Kidney (tissue), 14 donors: ENCODE measurements around the gene ADARB2. TPM values are rescaled to one million over a fixed set of nuclear protein-coding genes. Genes with fewer than 3 reads are reported as not detected.

Source experiments
- DNase-seq, 5 donors: peaks; one replicate each; pipeline ENCODE4 v3.0.0-alpha.2; 2013 to 2020
- FAIRE-seq: peaks from 2 replicates; lab custom pipeline; 2012; peaks lifted over from hg19 to GRCh38; lab: Jason Lieb, UNC
- H3K27ac ChIP-seq, 2 donors: one replicate each; pipeline ENCODE4 v1.7.0; 2013; ENCODE audit warnings: low read depth in 2 of 2, low read length in 2 of 2, inconsistent platforms in 1 of 2
- H3K27me3 ChIP-seq: one replicate; pipeline ENCODE4 v1.7.1; 2013; ENCODE audit warnings: low read length, inconsistent platforms; ENCODE audit not compliant: control insufficient read depth, insufficient read depth
- H3K36me3 ChIP-seq, 3 donors: one replicate each; pipeline versions ENCODE4 v1.7.0 to v1.7.1; 2013; ENCODE audit warnings: low read length in 3 of 3, control low read depth in 1 of 3, inconsistent platforms in 1 of 3; ENCODE audit not compliant: insufficient read depth in 3 of 3, control insufficient read depth in 2 of 3
- H3K4me1 ChIP-seq, 3 donors: one replicate each; pipeline versions ENCODE4 v1.7.0 to v1.7.1; 2013; ENCODE audit warnings: low read length in 3 of 3, inconsistent platforms in 1 of 3, low read depth in 1 of 3; ENCODE audit not compliant: control insufficient read depth in 2 of 3, insufficient read depth in 2 of 3
- H3K4me3 ChIP-seq, 3 donors: one replicate each; pipeline versions ENCODE4 v1.7.0 to v1.8.1; 2013; ENCODE audit warnings: low read length in 3 of 3, control low read depth in 1 of 3, inconsistent platforms in 1 of 3
- H3K9ac ChIP-seq, 3 donors: one replicate each; pipeline versions ENCODE4 v1.7.0 to v1.7.1; 2013; ENCODE audit warnings: low read length in 3 of 3, control low read depth in 1 of 3, inconsistent platforms in 1 of 3
- H3K9me3 ChIP-seq, 3 donors: one replicate each; pipeline versions ENCODE4 v1.7.0 to v1.7.1; 2013; ENCODE audit warnings: low read length in 3 of 3, control low read depth in 1 of 3, inconsistent platforms in 1 of 3; ENCODE audit not compliant: control insufficient read depth in 2 of 3, insufficient read depth in 1 of 3
- CTCF ChIP-seq: IDR thresholded peaks from 3 replicates; pipeline ENCODE4 v1.5.1; 2012; ENCODE audit warnings: mild to moderate bottlenecking, moderate library complexity, borderline replicate concordance; ENCODE audit not compliant: insufficient read depth; ENCODE audit errors: extremely low read depth
- intact Hi-C: fragments of 100-400 bp; cut with DNase I; formaldehyde crosslinking; loops from one replicate; pipeline ENCODE4 v1.11.1; 2022
- polyA plus RNA-seq: library from polyadenylated mRNA; stranded (reverse); fragments of 350-450 nt; fragmentation: Illumina TruSeq; extraction: RNeasy Lipid Tissue Mini Kit (QIAGEN cat#74804); gene quantifications from one replicate; pipeline ENCODE4 v1.2.3, GENCODE V29; 2014; ENCODE audit warnings: low read depth, low replicate concordance; ENCODE audit not compliant: insufficient read depth
- total RNA-seq: library from RNA; stranded (reverse); fragmentation: NEBNext Ultra II Directional; extraction: Animal tissue kit (Norgen Biotek cat#: 25700); gene quantifications from one replicate; pipeline ENCODE4 v1.2.1, GENCODE V29; 2021
- donor health status: control.
- donor health status: control.
- donor health status: control.
- donor health status: control.
- donor health status: control.
- donor health status: DM: yes; HTN: yes; CAD: no.
- donor health status: Normal renal cell carcinoma (clear cell type).

The ADARB2 gene
- total and polyA plus RNA-seq, 2 donors from 2014 or later, result 1.0 to 1.3 TPM

- Histone ChIP-seq H3K4me1 (no peaks in the 10 kb centered on the region), H3K36me3 (no peaks in the 10 kb centered on the region), H3K9me3 (no peaks in the 10 kb centered on the region), H3K9ac (no peak overlapping the region), H3K27ac (no peak overlapping the region), H3K4me3 (no peak overlapping the region), H3K27me3 (no peaks in the 10 kb centered on the region)
- intact Hi-C loops, result no loop called here
- FAIRE-seq, result no peak
- DNase-seq, result no peak
- no peak for TF ChIP-seq CTCF
Measured at GRCh38 chr10:1410032-1410431, 327.3 kb downstream of the ADARB2 start.

GRCh38 chr10:1409392-1409791, 327.9 kb downstream of the ADARB2 start:
- no peak for TF ChIP-seq CTCF
- FAIRE-seq, result no peak
- intact Hi-C loops, result no loop called here
- Histone ChIP-seq H3K9ac (no peak overlapping the region), H3K27me3 (no peaks in the 10 kb centered on the region), H3K4me3 (no peak overlapping the region), H3K27ac (no peak overlapping the region), H3K36me3 (no peaks in the 10 kb centered on the region), H3K9me3 (no peaks in the 10 kb centered on the region), H3K4me1 (no peaks in the 10 kb centered on the region)
- DNase-seq, result no peak

- Histone ChIP-seq H3K4me1 (no peaks in the 10 kb centered on the region), H3K9ac (no peak overlapping the region), H3K4me3 (no peak overlapping the region), H3K9me3 (no peaks in the 10 kb centered on the region), H3K36me3 (no peaks in the 10 kb centered on the region), H3K27me3 (no peaks in the 10 kb centered on the region), H3K27ac (no peak overlapping the region)
- no peak for DNase-seq
- intact Hi-C loops, result no loop called here
- no peak for FAIRE-seq
- no peak for TF ChIP-seq CTCF
Measured at GRCh38 chr10:1408651-1409367, 328.5 kb downstream of the ADARB2 start.
